T-helper 1 cell treated with Interleukin-12 subunit alpha and Interleukin-12 subunit beta and Interleukin-4 antibody, amounts not matched to agents 30 ng/mL and 1 ng/mL, for 36 hours (primary cell): ENCODE results near the gene EIF1AD. TPM values are rescaled to one million over a fixed set of nuclear protein-coding genes. Genes with fewer than 3 reads are reported as not detected.
"Not testable (repeated sequence)": the region's sequence is repeated elsewhere in the genome, so short reads cannot be mapped to it uniquely, and the experiment has no call there.

Experiments used
- intact Hi-C: fragments of 100-400 bp; cut with micrococcal nuclease; formaldehyde crosslinking; loops from one replicate; pipeline ENCODE4 v1.15.1; 2024
- total RNA-seq: library from RNA; stranded (reverse); gene quantifications from 2 replicates; pipeline ENCODE4 v1.2.3, GENCODE V29; 2022

The EIF1AD gene
- total RNA-seq, result 48.8 and 53.5 TPM in 2 replicates

- intact Hi-C loops, result loop anchor here (1.0 kb wide), 16 partner anchors 13 to 432 kb away; partner anchors contain the start of genes C11orf68, CFL1, DRAP1 and FIBP
Measured at GRCh38 chr11:66001942-66002647, at the start of gene EIF1AD, which contains the start of gene BANF1. EIF1AD (minus strand) TSS chr11:66002157; CDS start chr11:66000389, 1,768 bp downstream. BANF1 (plus strand) TSS chr11:66002503; CDS start chr11:66003251, 748 bp downstream.

- intact Hi-C loops, result loop anchor here (5.0 kb wide), 1 partner anchor 296 kb away; the partner anchor contains the start of genes B4GAT1 and BRMS1
Measured at GRCh38 chr11:66051371-66051765, 49.4 kb upstream of the EIF1AD start.

- intact Hi-C loops, result loop anchor here (5.0 kb wide), 1 partner anchor 297 kb away; the partner anchor contains the start of genes B4GAT1 and BRMS1
Measured at GRCh38 chr11:66050581-66051231, 48.7 kb upstream of the EIF1AD start.

GRCh38 chr11:66048547-66049323, 46.8 kb upstream of the EIF1AD start, which contains the start of gene GAL3ST3:
GAL3ST3 (minus strand) TSS chr11:66049161; CDS start chr11:66045415, 3,746 bp downstream.
- intact Hi-C loops, result no loop called here

GRCh38 chr11:66047541-66048365, 45.8 kb upstream of the EIF1AD start:
- intact Hi-C loops, result no loop called here

- intact Hi-C loops, result no loop called here
Measured at GRCh38 chr11:66046901-66047300, 44.9 kb upstream of the EIF1AD start.

GRCh38 chr11:66045177-66045639, 43.3 kb upstream of the EIF1AD start:
- intact Hi-C loops, result no loop called here

- intact Hi-C loops, result no loop called here
Measured at GRCh38 chr11:66044757-66045156, 42.8 kb upstream of the EIF1AD start.

GRCh38 chr11:66042996-66043906, 41.3 kb upstream of the EIF1AD start:
- intact Hi-C loops, result no loop called here

GRCh38 chr11:66042227-66042995, 40.5 kb upstream of the EIF1AD start:
- intact Hi-C loops, result no loop called here

- intact Hi-C loops, result no loop called here
Measured at GRCh38 chr11:66039765-66040164, 37.8 kb upstream of the EIF1AD start.

- intact Hi-C loops, result no loop called here
Measured at GRCh38 chr11:66037327-66037726, 35.4 kb upstream of the EIF1AD start.

GRCh38 chr11:66036334-66036710, 34.4 kb upstream of the EIF1AD start:
- intact Hi-C loops, result no loop called here

- intact Hi-C loops, result no loop called here
Measured at GRCh38 chr11:66035653-66036333, 33.8 kb upstream of the EIF1AD start.

GRCh38 chr11:66032957-66033735, 31.2 kb upstream of the EIF1AD start:
- intact Hi-C loops, result no loop called here

- intact Hi-C loops, result no loop called here
Measured at GRCh38 chr11:66026017-66026529, 24.1 kb upstream of the EIF1AD start, which contains the start of gene CATSPER1. CATSPER1 (minus strand) TSS chr11:66026479; CDS start chr11:66026379, 100 bp downstream.

GRCh38 chr11:66023186-66023440, 21.2 kb upstream of the EIF1AD start:
- intact Hi-C loops, result not testable (repeated sequence)
